ENCODE data around the gene BTBD9.

DNA sequence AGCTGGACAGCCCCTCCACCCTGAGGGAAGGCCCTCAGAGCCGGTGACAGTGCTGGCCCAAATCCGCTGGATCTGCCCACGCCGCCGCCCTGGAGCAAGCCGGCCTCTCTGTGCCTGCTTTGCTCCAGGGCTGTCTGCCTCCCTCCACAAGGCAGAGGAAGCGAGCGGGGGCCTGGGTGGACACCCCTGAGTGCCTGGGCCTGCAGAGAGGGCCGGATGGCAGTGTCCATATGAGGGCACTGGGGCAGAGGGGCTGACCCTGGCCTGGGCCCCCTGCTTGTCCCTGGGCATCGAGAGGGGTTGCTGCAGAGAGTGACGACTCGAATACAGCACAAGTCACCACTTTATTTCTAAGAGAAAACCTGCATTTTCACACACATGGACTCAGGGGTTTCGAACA, 471.6 kb downstream of the BTBD9 start:
- TF ChIP-seq, protein P1, sequence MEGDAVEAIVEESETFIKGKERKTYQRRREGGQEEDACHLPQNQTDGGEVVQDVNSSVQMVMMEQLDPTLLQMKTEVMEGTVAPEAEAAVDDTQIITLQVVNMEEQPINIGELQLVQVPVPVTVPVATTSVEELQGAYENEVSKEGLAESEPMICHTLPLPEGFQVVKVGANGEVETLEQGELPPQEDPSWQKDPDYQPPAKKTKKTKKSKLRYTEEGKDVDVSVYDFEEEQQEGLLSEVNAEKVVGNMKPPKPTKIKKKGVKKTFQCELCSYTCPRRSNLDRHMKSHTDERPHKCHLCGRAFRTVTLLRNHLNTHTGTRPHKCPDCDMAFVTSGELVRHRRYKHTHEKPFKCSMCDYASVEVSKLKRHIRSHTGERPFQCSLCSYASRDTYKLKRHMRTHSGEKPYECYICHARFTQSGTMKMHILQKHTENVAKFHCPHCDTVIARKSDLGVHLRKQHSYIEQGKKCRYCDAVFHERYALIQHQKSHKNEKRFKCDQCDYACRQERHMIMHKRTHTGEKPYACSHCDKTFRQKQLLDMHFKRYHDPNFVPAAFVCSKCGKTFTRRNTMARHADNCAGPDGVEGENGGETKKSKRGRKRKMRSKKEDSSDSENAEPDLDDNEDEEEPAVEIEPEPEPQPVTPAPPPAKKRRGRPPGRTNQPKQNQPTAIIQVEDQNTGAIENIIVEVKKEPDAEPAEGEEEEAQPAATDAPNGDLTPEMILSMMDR (conservative IDR thresholded peaks at IDR 0.05; ENCODE audit: low read depth, low read length): no peak
- no peak for TF ChIP-seq EZH2 (IDR thresholded peaks at IDR 0.05; ENCODE audit: low read length, unreplicated experiment)
- no peak for TF ChIP-seq EZH2phosphoT487 (IDR thresholded peaks at IDR 0.05; ENCODE audit: borderline replicate concordance, low read length)

Measured in PC-3 (cell line).